ENCODE results near the gene BMPR1A. TPM values are rescaled to one million over a fixed set of nuclear protein-coding genes. Genes with fewer than 3 reads are reported as not detected.
A peak's percentile ranks its signal among the peaks of the same experiment; 100 is the strongest.

Gene BMPR1A
- total and polyA plus RNA-seq, 2 of the 4 experiments (the other 2 are of a cell fraction), result 15.9 to 93.7 TPM

DNA sequence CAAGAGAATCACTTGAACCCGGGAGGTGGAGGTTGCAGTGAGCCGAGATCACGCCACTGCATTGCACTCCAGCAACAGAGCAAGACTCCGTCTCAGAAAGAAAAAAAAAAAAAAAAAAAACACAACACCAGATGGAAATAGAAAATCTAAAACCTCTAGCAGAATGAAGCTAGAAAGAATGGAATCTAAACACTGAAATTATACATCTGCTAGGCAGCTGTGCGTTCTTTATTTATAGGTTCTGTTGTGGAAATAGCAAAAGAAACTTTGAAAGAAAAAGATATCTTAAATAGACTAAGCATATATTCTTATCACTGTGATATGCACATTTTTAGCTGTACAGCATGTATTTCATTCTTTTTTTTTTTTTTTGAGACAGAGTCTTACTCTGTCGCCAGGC is 17.1 kb downstream of the BMPR1A start:
- no TSS peak for BruUV-seq (replicated peaks)
- Histone ChIP-seq H4K5ac (ENCODE audit: low read depth, low read length) (no peak overlapping the region), H4K20me1 (ENCODE audit: insufficient read depth, low read length) (peaks cover 54% of the 10 kb centered on the region), H3K14ac (replicated peaks; ENCODE audit: low read depth, low read length) (no peak overlapping the region), H3K56ac (ENCODE audit: extremely low read depth, insufficient read depth, low read length) (no peak overlapping the region), H3K4ac (ENCODE audit: low read depth, low read length) (no peak overlapping the region), H2AFZ (replicated peaks; ENCODE audit: low read length, poor library complexity) (no peak overlapping the region), H3K9ac (ENCODE audit: low read depth, low read length) (no peak overlapping the region), H3K23ac (ENCODE audit: low read depth, low read length) (no peak overlapping the region), H3K79me1 (ENCODE audit: low read depth in 1 of 2, low read length in 2 of 2) (peaks cover 26 to 73% of the 10 kb centered on the region in 2 experiments), H2AK9ac (replicated peaks; ENCODE audit: low read depth, low read length, poor library complexity) (no peak overlapping the region), H2BK20ac (ENCODE audit: low read depth, low read length) (no peak overlapping the region), H3K18ac (ENCODE audit: low read depth, low read length) (no peak overlapping the region), H3K27ac (ENCODE audit: insufficient read depth, low read length) (no peak overlapping the region), H4K91ac (ENCODE audit: insufficient read depth, low read depth, low read length) (no peak overlapping the region), H2AK5ac (ENCODE audit: low read depth, low read length) (no peak overlapping the region), H2BK5ac (ENCODE audit: low read depth, low read length, poor library complexity, severe bottlenecking) (no peak overlapping the region), H3K4me3 (ENCODE audit: insufficient read depth, low read depth, low read length) (no peak overlapping the region), H3K9me3 (ENCODE audit: control insufficient read depth, insufficient read depth, low read length) (no peaks in the 10 kb centered on the region), H3K4me1 (ENCODE audit: control insufficient read depth, insufficient read depth, low read length) (peaks cover 8% of the 10 kb centered on the region), H3K36me3 (ENCODE audit: control insufficient read depth, insufficient read depth, low read length) (no peaks in the 10 kb centered on the region), H3K4me2 (ENCODE audit: low read depth, low read length) (no peak overlapping the region), H3K27me3 (ENCODE audit: control insufficient read depth, insufficient read depth, low read length) (no peaks in the 10 kb centered on the region), H3K9me1 (ENCODE audit: insufficient read depth, low read length) (peaks cover 19% of the 10 kb centered on the region), H2BK120ac (ENCODE audit: low read depth, low read length) (no peak overlapping the region), H2BK15ac (ENCODE audit: low read depth, low read length) (no peak overlapping the region), H4K8ac (ENCODE audit: low read depth in 2 of 2, low read length in 2 of 2) (no peak overlapping the region)
- no CpG with 5 or more reads among the region's 6 CpGs for WGBS, 2 experiments (ENCODE audit: extremely low coverage in 2 of 2, insufficient read length in 1 of 2)
- DNase-seq (peak; percentile 71), ATAC-seq (ENCODE audit: low read depth) (peak; percentile 27; the same call in 1 of the 2 replicates)
- dilution Hi-C loops (cut with HindIII; ENCODE audit: low sequenced_read_pairs, unreplicated experiment), result no loop called here
- in situ Hi-C loops (cut with MboI; ENCODE audit: low sequenced_read_pairs), result no loop called here
- CTCF ChIA-PET, result interaction anchor here (0.6 to 0.7 kb wide), 3 partner anchors 16 to 86 kb away, joined by 3 to 7 read pairs (median 5); no protein-coding TSS in a partner anchor
- intact Hi-C loops (cut with micrococcal nuclease), result no loop called here
- POLR2A ChIA-PET (ENCODE audit: unreplicated experiment), result interaction anchor here (0.6 kb wide), 1 partner anchor 42 kb away, joined by 3 read pairs; no protein-coding TSS in a partner anchor
- TF ChIP-seq RFX5 (IDR thresholded peaks at IDR 0.05; ENCODE audit: low read depth, low read length), result no peak
- no peak for TF ChIP-seq POLR2A (IDR thresholded peaks at IDR 0.05; ENCODE audit: low read depth, low read length)
- TF ChIP-seq MAZ (IDR thresholded peaks at IDR 0.05; ENCODE audit: borderline replicate concordance, low read depth, low read length), result no peak
